Sigmoid colon (tissue), 7 donors: Measurements from ENCODE around the gene NRXN3. TPM values are rescaled to one million over a fixed set of nuclear protein-coding genes. Genes with fewer than 3 reads are reported as not detected.
"Not testable (repeated sequence)": the region's sequence is repeated elsewhere in the genome, so short reads cannot be mapped to it uniquely, and the experiment has no call there.

Source experiments
- DNase-seq: peaks from one replicate; pipeline ENCODE4 v3.0.0-alpha.2; 2019
- H3K27ac ChIP-seq, 4 donors: fragments of 200-600 bp; sonication (generic); one replicate each; pipeline ENCODE4 v1.5.1; 2016 to 2019; ENCODE audit warnings: mild to moderate bottlenecking in 1 of 4
- H3K27me3 ChIP-seq, 3 donors: fragments of 200-600 bp; sonication (generic); one replicate each; pipeline ENCODE4 v1.5.1; 2019; ENCODE audit warnings: mild to moderate bottlenecking in 1 of 3
- H3K36me3 ChIP-seq, 4 donors: fragments of 200-600 bp; sonication (generic); one replicate each; pipeline ENCODE4 v1.5.1; 2016 to 2019
- H3K4me1 ChIP-seq, 4 donors: fragments of 200-600 bp; sonication (generic); one replicate each; pipeline ENCODE4 v1.5.1; 2017 to 2019
- H3K4me3 ChIP-seq, 4 donors: fragments of 200-600 bp; sonication (generic); one replicate each; pipeline ENCODE4 v1.5.1; 2017 to 2019; ENCODE audit warnings: mild to moderate bottlenecking in 2 of 4, moderate library complexity in 1 of 4
- H3K9me3 ChIP-seq, 4 donors: fragments of 200-600 bp in 3 of 4; sonication (generic) in 3 of 4; one replicate each; pipeline versions ENCODE4 v1.5.1 to v1.6.1; 2013 to 2019
- EP300 ChIP-seq, 4 donors: sonication (generic); formaldehyde crosslinking; IDR thresholded peaks; one replicate each; pipeline ENCODE4 v1.6.1; 2017; ENCODE audit warnings: antibody characterized with exemption in 4 of 4
- POLR2A ChIP-seq, 2 donors: fragments of 450-650 bp; IDR thresholded peaks; one replicate each; pipeline ENCODE4 v1.6.1; 2016; ENCODE audit warnings: antibody characterized with exemption in 2 of 2, mild to moderate bottlenecking in 2 of 2, moderate library complexity in 2 of 2
- POLR2AphosphoS5 ChIP-seq, 4 donors: sonication (generic); formaldehyde crosslinking; IDR thresholded peaks; one replicate each; pipeline ENCODE4 v1.6.1; 2017; ENCODE audit warnings: antibody characterized with exemption in 4 of 4
- WGBS, 2 donors: extraction: QIAGEN DNeasy Blood & Tissue Kit; methylation state at CpG; one replicate each; pipeline ENCODE4 v1.1.7; 2013; 5-methylcytosine and 5-hydroxymethylcytosine counted together
- intact Hi-C: fragments of 100-400 bp; cut with DNase I; formaldehyde crosslinking; loops from one replicate; pipeline ENCODE4 v1.15.1; 2023
- polyA plus RNA-seq, 3 donors: library from polyadenylated mRNA; stranded (reverse); fragments of 200-250 nt; gene quantifications; one replicate each; pipeline ENCODE4 v1.2.3, GENCODE V29; 2013
- total RNA-seq, 4 donors: library from RNA; depleted of rRNA; stranded (reverse); fragments of >200 nt; gene quantifications; one replicate each; pipeline ENCODE4 v1.1.0, GENCODE V29; 2016
- TF ChIP-seq, protein P1 (sequence below), 4 experiments: fragments of 450-650 bp in 3 of 4; fragments of 200-600 bp in 1 of 4; IDR thresholded peaks; one replicate each; pipeline ENCODE4 v1.5.1; 2016 to 2019; ENCODE audit warnings: antibody characterized with exemption in 4 of 4, mild to moderate bottlenecking in 3 of 4, moderate library complexity in 2 of 4
- donor health status: healthy with polysubstance abuse.
- donor health status: Bipolar disorder and iron deficiency.
- donor health status: healthy.

Gene NRXN3
- total and polyA plus RNA-seq, 7 donors, result 0.23 to 46.3 (median 23.2) TPM

DNA sequence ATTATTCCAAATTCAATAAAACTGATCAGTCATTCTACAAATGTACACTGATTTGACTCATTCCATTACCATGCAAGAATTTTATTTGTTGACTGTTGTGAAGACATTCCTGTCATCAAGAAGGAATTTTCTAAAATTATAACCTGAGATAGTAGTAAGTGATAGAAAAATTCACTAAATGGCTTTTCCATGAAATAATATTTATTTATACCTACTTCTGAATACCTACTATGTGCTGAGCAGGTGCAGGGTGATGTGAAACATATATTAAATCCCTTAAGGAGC, 841.7 kb downstream of the NRXN3 start:
- intact Hi-C loops, result no loop called here
- Histone ChIP-seq H3K27me3 (no peaks in the 10 kb centered on the region), H3K4me3 (no peak overlapping the region), H3K27ac (peak overlapping the region in 1 of 4 donors; percentile 30), H3K4me1 (peaks cover 0 to 16% (median 11%) of the 10 kb centered on the region in 4 donors), H3K9me3 (no peaks in the 10 kb centered on the region), H3K36me3 (no peaks in the 10 kb centered on the region)
- TF ChIP-seq POLR2A (IDR thresholded peaks at IDR 0.05) (no peak), POLR2AphosphoS5 (IDR thresholded peaks at IDR 0.05) (no peak), EP300 (IDR thresholded peaks at IDR 0.05) (no peak)
- TF ChIP-seq, protein P1, sequence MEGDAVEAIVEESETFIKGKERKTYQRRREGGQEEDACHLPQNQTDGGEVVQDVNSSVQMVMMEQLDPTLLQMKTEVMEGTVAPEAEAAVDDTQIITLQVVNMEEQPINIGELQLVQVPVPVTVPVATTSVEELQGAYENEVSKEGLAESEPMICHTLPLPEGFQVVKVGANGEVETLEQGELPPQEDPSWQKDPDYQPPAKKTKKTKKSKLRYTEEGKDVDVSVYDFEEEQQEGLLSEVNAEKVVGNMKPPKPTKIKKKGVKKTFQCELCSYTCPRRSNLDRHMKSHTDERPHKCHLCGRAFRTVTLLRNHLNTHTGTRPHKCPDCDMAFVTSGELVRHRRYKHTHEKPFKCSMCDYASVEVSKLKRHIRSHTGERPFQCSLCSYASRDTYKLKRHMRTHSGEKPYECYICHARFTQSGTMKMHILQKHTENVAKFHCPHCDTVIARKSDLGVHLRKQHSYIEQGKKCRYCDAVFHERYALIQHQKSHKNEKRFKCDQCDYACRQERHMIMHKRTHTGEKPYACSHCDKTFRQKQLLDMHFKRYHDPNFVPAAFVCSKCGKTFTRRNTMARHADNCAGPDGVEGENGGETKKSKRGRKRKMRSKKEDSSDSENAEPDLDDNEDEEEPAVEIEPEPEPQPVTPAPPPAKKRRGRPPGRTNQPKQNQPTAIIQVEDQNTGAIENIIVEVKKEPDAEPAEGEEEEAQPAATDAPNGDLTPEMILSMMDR (IDR thresholded peaks at IDR 0.05), result no peak
- no peak for DNase-seq

- H3K36me3 ChIP-seq, result no peaks in the 10 kb centered on the region
- no peak overlapping the region for H3K4me3 ChIP-seq
- no peaks in the 10 kb centered on the region for H3K9me3 ChIP-seq
- H3K4me1 ChIP-seq, result peaks cover 0 to 28% (median 5%) of the 10 kb centered on the region in 4 donors
- intact Hi-C loops, result no loop called here
- no peak for DNase-seq
- TF ChIP-seq POLR2A (IDR thresholded peaks at IDR 0.05) (no peak), POLR2AphosphoS5 (IDR thresholded peaks at IDR 0.05) (no peak), EP300 (IDR thresholded peaks at IDR 0.05) (no peak)
- TF ChIP-seq, protein P1 (IDR thresholded peaks at IDR 0.05), result no peak
- 70 to 72% methylated on average over 7 of the region's 7 CpGs for WGBS, 2 donors
- no peak overlapping the region for H3K27ac ChIP-seq
- no peaks in the 10 kb centered on the region for H3K27me3 ChIP-seq
Observed at GRCh38 chr14:79016828-79017505, 846.8 kb downstream of the NRXN3 start.

DNA sequence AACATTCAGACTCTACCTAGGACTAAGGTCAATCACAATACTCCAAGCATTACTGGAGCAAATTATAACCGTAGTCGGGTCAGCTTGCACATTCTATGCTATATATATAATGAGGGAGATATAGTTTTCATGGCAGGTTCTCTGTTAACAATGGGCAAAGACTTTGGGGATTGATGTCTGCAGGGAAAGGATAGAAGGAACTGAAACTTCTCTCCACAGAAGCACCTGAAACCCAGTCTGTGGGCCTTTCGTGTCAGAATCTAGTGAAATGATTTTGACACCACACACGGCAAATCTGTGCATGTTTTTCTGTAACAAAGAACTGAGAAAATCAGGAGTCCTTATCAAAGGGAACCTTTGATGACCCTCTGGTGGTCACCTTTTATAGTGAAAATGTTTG, 847.4 kb downstream of the NRXN3 start:
- TF ChIP-seq POLR2AphosphoS5 (IDR thresholded peaks at IDR 0.05) (no peak), POLR2A (IDR thresholded peaks at IDR 0.05) (no peak), EP300 (IDR thresholded peaks at IDR 0.05) (no peak)
- TF ChIP-seq, protein P1 (IDR thresholded peaks at IDR 0.05), result no peak
- H3K27ac ChIP-seq, result no peak overlapping the region
- H3K27me3 ChIP-seq, result no peaks in the 10 kb centered on the region
- no peaks in the 10 kb centered on the region for H3K36me3 ChIP-seq
- no peaks in the 10 kb centered on the region for H3K9me3 ChIP-seq
- DNase-seq, result no peak
- peaks cover 0 to 28% (median 3%) of the 10 kb centered on the region in 4 donors for H3K4me1 ChIP-seq
- WGBS, 2 donors, result 94% methylated on average over 4 of the region's 4 CpGs
- no peak overlapping the region for H3K4me3 ChIP-seq
- intact Hi-C loops, result no loop called here

DNA sequence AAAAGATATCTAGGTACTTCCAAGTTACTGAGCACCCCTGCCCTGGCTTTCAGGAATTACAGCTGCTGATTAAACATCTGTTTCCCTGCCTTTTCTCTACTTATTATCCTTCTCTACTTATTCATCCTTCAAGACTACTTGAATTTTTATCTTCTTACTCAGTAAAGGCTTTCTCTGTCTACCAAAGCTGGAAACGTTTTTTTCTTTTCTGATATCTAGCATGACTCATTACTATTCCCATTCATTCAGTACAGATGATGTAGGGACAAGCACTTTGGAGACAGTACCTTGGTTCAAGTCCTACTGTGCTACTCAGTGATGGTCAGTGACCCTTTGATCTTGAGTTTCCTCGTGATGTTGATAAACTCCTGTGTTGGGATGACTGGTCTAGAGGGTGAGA, 848.7 kb downstream of the NRXN3 start:
- no peaks in the 10 kb centered on the region for H3K27me3 ChIP-seq
- no peak for DNase-seq
- WGBS, 2 donors, result 53 to 55% methylated on average over 2 of the region's 2 CpGs
- H3K27ac ChIP-seq, result peak overlapping the region in 1 of 4 donors; percentile 18
- no peaks in the 10 kb centered on the region for H3K36me3 ChIP-seq
- intact Hi-C loops, result no loop called here
- peaks cover 0 to 28% (median 3%) of the 10 kb centered on the region in 4 donors for H3K4me1 ChIP-seq
- no peak overlapping the region for H3K4me3 ChIP-seq
- no peaks in the 10 kb centered on the region for H3K9me3 ChIP-seq
- no peak for TF ChIP-seq POLR2AphosphoS5 (IDR thresholded peaks at IDR 0.05)
- TF ChIP-seq POLR2A (IDR thresholded peaks at IDR 0.05), result no peak
- TF ChIP-seq EP300 (IDR thresholded peaks at IDR 0.05), result no peak
- TF ChIP-seq, protein P1 (IDR thresholded peaks at IDR 0.05), result no peak

DNA sequence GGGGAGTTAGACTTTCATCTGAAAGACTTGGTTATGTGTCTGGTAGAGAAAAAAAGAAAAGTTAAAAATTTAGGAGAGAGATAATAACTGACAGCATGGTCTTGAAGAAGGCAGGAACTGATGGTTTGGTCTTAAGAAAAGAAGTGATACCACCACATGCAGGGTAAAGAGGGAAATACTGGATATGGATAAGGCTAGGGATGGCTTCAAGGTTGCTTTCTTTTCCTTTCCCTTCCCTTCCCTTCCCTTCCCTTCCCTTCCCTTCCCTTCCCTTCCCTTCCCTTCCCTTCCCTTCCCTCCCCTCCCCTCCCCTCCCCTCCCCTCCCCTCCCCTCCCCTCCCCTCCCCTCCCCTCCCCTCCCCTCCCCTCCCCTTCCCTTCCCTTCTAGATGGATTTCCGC, 849.7 kb downstream of the NRXN3 start:
- H3K9me3 ChIP-seq, H3K36me3 ChIP-seq, DNase-seq, H3K27ac ChIP-seq, H3K4me3 ChIP-seq, H3K27me3 ChIP-seq, intact Hi-C loops: not testable (repeated sequence)
- H3K4me1 ChIP-seq, result peaks cover 0 to 28% (median 3%) of the 10 kb centered on the region in 4 donors
- 89 to 100% methylated on average over 1 of the region's 1 CpG for WGBS, 2 donors
